ENCODE measurements around the gene SRM.

The SRM gene

DNA sequence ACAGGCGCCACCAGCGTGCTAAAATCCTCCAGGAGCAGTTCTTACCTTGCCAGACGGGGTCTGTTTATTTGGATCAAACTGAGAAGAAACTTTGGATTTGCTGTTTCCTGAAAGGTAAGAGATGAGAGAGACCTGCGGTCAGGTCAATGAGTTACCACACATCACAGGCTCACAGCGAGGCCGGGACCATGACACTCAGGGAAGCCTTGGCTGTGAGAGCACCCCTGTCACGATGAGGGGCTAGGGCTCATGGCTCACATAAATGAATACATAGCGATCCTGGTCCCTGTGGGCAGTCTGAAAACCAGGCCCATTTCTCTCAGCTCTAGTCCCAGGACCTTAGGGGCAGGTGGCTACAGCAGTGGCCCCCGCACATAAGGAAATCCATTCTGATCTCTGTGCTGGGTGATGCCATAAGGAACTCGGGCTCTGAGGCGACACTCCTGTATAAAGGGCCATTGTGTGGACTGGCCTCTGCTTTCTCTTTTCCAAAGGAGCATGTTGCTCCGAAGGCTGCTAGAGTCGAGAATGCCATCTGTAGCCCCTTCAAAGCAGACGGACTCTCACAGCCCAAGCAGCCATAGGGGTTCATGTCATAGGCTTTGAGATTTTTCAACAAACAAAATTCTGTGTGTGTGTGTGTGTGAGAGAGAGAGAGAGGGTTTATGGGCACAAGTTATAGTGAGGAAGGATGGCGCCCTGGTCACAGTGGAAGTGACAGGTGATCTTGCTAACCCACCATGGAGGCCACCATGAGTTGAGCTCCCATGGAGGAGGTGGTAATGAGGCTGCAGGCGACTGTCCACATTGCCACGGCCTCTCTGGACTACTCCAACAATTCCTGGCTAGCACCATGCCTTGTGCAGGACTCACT lies 9.0 kb upstream of the SRM start:
- Histone ChIP-seq H2BK5ac (ENCODE audit: low read depth, low read length, poor library complexity, severe bottlenecking) (no peak overlapping the region), H3K4ac (ENCODE audit: low read depth in 1 of 2, low read length in 2 of 2) (no peak overlapping the region), H2BK120ac (ENCODE audit: low read depth, low read length) (no peak overlapping the region), H3K4me2 (ENCODE audit: low read length, poor library complexity, severe bottlenecking) (no peak overlapping the region), H3K27me3 (ENCODE audit: control insufficient read depth in 1 of 2, insufficient read depth in 1 of 2, low read length in 2 of 2) (no peaks in the 10 kb centered on the region), H3K9ac (ENCODE audit: low read length) (no peak overlapping the region), H3K27ac (ENCODE audit: low read length, poor library complexity, severe bottlenecking) (no peak overlapping the region), H3K14ac (ENCODE audit: low read length in 2 of 2) (no peak overlapping the region), H2AK5ac (ENCODE audit: low read length, severe bottlenecking) (no peak overlapping the region), H4K91ac (ENCODE audit: low read length) (no peak overlapping the region), H3K9me3 (ENCODE audit: control insufficient read depth, low read length) (no peaks in the 10 kb centered on the region), H3K23ac (ENCODE audit: low read length in 2 of 2) (no peak overlapping the region), H3K36me3 (ENCODE audit: control insufficient read depth in 1 of 2, insufficient read depth in 2 of 2, low read depth in 1 of 2, low read length in 2 of 2) (peaks cover 85 to 89% of the 10 kb centered on the region in 2 experiments), H2AFZ (ENCODE audit: low read depth, low read length) (no peak overlapping the region), H2BK12ac (ENCODE audit: low read length in 2 of 2) (no peak overlapping the region), H3K4me3 (ENCODE audit: insufficient read depth in 1 of 2, low read depth in 1 of 2, low read length in 2 of 2) (no peak overlapping the region), H3K79me1 (replicated peaks; ENCODE audit: low read length, poor library complexity, severe bottlenecking) (peaks cover 32% of the 10 kb centered on the region), H3K18ac (ENCODE audit: low read depth in 1 of 2, low read length in 2 of 2) (no peak overlapping the region), H3K4me1 (ENCODE audit: control insufficient read depth, insufficient read depth, low read depth, low read length) (no peaks in the 10 kb centered on the region), H2BK15ac (ENCODE audit: low read depth, poor library complexity, severe bottlenecking) (no peak overlapping the region), H4K8ac (ENCODE audit: low read length) (no peak overlapping the region)
- DNase-seq, result no peak
- 98% methylated on average over 17 of the region's 17 CpGs for WGBS

DNA sequence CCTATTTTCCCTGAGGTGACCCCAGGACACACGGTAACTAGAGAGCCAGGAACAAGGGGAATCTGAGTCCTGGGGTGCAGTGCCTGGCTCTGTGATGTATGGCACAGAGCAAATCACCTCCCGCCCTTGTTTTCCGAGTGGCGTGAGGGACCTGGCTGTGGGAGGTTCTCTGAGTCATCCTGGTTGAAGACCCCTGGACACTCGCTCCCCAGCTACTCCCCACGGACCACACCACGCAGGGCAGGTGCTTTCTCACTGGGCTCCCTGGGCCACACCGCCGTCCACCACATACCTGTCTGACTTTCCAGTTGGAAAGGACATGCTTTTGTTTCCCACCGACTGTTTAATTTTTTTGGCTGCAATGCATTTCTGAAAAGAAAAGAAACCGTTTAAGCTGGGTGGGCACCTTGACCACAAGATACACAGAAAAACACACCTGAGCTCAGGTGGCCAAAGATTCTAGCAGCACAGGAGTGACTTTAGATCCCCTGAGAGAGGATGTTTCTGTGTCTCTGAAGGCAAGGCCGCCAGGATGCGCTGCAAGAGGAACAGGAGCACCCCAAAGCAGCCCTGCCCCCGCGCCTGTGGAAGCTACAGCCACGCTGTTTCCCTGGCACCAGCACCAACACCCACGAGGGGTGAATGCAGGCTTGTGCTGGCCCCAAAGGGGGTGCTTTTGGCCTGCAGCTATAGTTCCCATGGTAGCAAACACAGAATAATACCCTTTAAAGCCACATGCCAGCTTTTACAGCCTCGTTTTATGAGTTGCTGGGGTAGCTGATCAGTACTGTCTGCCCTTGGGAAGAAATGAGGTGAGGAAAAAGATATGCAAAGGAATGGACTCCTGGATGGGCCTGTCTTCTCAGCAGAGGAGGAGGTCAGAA lies 8.1 kb upstream of the SRM start:
- Histone ChIP-seq H2AFZ (ENCODE audit: low read depth, low read length) (no peak overlapping the region), H3K36me3 (ENCODE audit: control insufficient read depth in 1 of 2, insufficient read depth in 2 of 2, low read depth in 1 of 2, low read length in 2 of 2) (peaks cover 87% of the 10 kb centered on the region in 2 experiments), H2BK12ac (ENCODE audit: low read length in 2 of 2) (no peak overlapping the region), H3K18ac (ENCODE audit: low read depth in 1 of 2, low read length in 2 of 2) (no peak overlapping the region), H3K14ac (ENCODE audit: low read length in 2 of 2) (no peak overlapping the region), H3K4me3 (ENCODE audit: insufficient read depth in 1 of 2, low read depth in 1 of 2, low read length in 2 of 2) (no peak overlapping the region), H2AK5ac (ENCODE audit: low read length, severe bottlenecking) (no peak overlapping the region), H3K9ac (ENCODE audit: low read length) (no peak overlapping the region), H3K27ac (ENCODE audit: low read length, poor library complexity, severe bottlenecking) (no peak overlapping the region), H3K4me2 (ENCODE audit: low read length, poor library complexity, severe bottlenecking) (no peak overlapping the region), H3K4me1 (ENCODE audit: control insufficient read depth, insufficient read depth, low read depth, low read length) (no peaks in the 10 kb centered on the region), H2BK120ac (ENCODE audit: low read depth, low read length) (no peak overlapping the region), H4K8ac (ENCODE audit: low read length) (no peak overlapping the region), H3K79me1 (replicated peaks; ENCODE audit: low read length, poor library complexity, severe bottlenecking) (peaks cover 32% of the 10 kb centered on the region), H3K23ac (ENCODE audit: low read length in 2 of 2) (no peak overlapping the region), H3K4ac (ENCODE audit: low read depth in 1 of 2, low read length in 2 of 2) (no peak overlapping the region), H4K91ac (ENCODE audit: low read length) (no peak overlapping the region), H2BK15ac (ENCODE audit: low read depth, poor library complexity, severe bottlenecking) (no peak overlapping the region), H2BK5ac (ENCODE audit: low read depth, low read length, poor library complexity, severe bottlenecking) (no peak overlapping the region), H3K27me3 (ENCODE audit: control insufficient read depth in 1 of 2, insufficient read depth in 1 of 2, low read length in 2 of 2) (no peaks in the 10 kb centered on the region), H3K9me3 (ENCODE audit: control insufficient read depth, low read length) (no peaks in the 10 kb centered on the region)
- DNase-seq, result no peak
- 98% methylated on average over 18 of the region's 18 CpGs for WGBS

DNA sequence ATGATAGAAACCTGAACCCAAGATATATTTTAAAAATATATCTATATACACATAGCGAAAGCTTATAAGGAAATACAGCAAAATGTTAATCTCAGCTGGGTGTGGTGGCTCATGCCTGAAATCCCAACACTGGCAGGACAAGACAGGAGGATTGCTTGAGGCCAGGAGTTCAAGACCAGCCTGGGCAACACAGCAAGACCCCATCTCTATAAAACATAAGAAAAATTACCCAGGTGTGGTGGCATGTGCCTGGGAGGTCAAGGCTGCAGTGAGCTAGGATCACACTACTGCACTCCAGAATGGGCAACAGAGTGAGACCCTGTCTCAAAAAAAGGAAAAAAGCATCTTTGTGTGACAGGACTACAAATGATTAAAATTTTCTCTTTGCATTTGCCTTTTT lies 6.0 kb upstream of the SRM start:
- H2BK5ac ChIP-seq (ENCODE audit: low read depth, low read length, poor library complexity, severe bottlenecking), result no peak overlapping the region
- no peak overlapping the region for H3K4ac ChIP-seq (ENCODE audit: low read depth in 1 of 2, low read length in 2 of 2)
- H3K79me1 ChIP-seq (replicated peaks; ENCODE audit: low read length, poor library complexity, severe bottlenecking), result peaks cover 34% of the 10 kb centered on the region
- H3K9ac ChIP-seq (ENCODE audit: low read length), result no peak overlapping the region
- H3K4me1 ChIP-seq (ENCODE audit: control insufficient read depth, insufficient read depth, low read depth, low read length), result peaks cover 3% of the 10 kb centered on the region
- H2AK5ac ChIP-seq (ENCODE audit: low read length, severe bottlenecking), result no peak overlapping the region
- no peak for DNase-seq
- no peak overlapping the region for H3K18ac ChIP-seq (ENCODE audit: low read depth in 1 of 2, low read length in 2 of 2)
- no peak overlapping the region for H2BK12ac ChIP-seq (ENCODE audit: low read length in 2 of 2)
- no peak overlapping the region for H4K91ac ChIP-seq (ENCODE audit: low read length)
- H3K4me3 ChIP-seq (ENCODE audit: insufficient read depth in 1 of 2, low read depth in 1 of 2, low read length in 2 of 2), result no peak overlapping the region
- H3K14ac ChIP-seq (ENCODE audit: low read length in 2 of 2), result no peak overlapping the region
- no peak overlapping the region for H2AFZ ChIP-seq (ENCODE audit: low read depth, low read length)
- WGBS, result no CpG with 5 or more reads among the region's 1 CpG
- H2BK15ac ChIP-seq (ENCODE audit: low read depth, poor library complexity, severe bottlenecking), result no peak overlapping the region
- H3K27me3 ChIP-seq (ENCODE audit: control insufficient read depth in 1 of 2, insufficient read depth in 1 of 2, low read length in 2 of 2), result no peaks in the 10 kb centered on the region
- H3K36me3 ChIP-seq (ENCODE audit: control insufficient read depth in 1 of 2, insufficient read depth in 2 of 2, low read depth in 1 of 2, low read length in 2 of 2), result peaks cover 66 to 75% of the 10 kb centered on the region in 2 experiments
- H3K27ac ChIP-seq (ENCODE audit: low read length, poor library complexity, severe bottlenecking), result no peak overlapping the region
- no peaks in the 10 kb centered on the region for H3K9me3 ChIP-seq (ENCODE audit: control insufficient read depth, low read length)
- no peak overlapping the region for H2BK120ac ChIP-seq (ENCODE audit: low read depth, low read length)
- H4K8ac ChIP-seq (ENCODE audit: low read length), result no peak overlapping the region
- no peak overlapping the region for H3K23ac ChIP-seq (ENCODE audit: low read length in 2 of 2)
- H3K4me2 ChIP-seq (ENCODE audit: low read length, poor library complexity, severe bottlenecking), result no peak overlapping the region

DNA sequence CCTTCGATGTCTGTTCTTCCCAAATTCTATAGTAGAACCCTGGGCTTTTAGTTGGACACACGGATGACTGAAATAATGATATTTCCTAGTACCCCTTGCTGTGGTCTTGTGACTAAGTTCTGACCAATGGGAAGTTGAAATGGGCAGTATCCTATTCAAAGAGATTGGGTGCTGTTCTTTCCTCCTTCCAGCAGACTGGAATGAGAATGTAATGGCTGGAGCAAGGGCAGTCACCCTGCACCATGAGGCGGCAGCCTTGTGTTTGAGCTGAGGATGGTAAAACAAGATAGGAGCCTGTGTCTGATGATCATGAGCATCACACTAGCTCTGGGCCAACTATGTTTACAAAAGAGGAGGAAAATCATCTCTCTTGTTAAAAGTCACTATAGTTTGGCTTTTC lies 5.1 kb upstream of the SRM start:
- Histone ChIP-seq H3K23ac (ENCODE audit: low read length in 2 of 2) (no peak overlapping the region), H3K4ac (ENCODE audit: low read depth in 1 of 2, low read length in 2 of 2) (no peak overlapping the region), H3K79me1 (replicated peaks; ENCODE audit: low read length, poor library complexity, severe bottlenecking) (peaks cover 33% of the 10 kb centered on the region), H2BK5ac (ENCODE audit: low read depth, low read length, poor library complexity, severe bottlenecking) (no peak overlapping the region), H2AK5ac (ENCODE audit: low read length, severe bottlenecking) (no peak overlapping the region), H4K91ac (ENCODE audit: low read length) (no peak overlapping the region), H2BK12ac (ENCODE audit: low read length in 2 of 2) (no peak overlapping the region), H3K4me1 (ENCODE audit: control insufficient read depth, insufficient read depth, low read depth, low read length) (peaks cover 3% of the 10 kb centered on the region), H3K9ac (ENCODE audit: low read length) (no peak overlapping the region), H3K4me3 (ENCODE audit: insufficient read depth in 1 of 2, low read depth in 1 of 2, low read length in 2 of 2) (no peak overlapping the region), H2BK120ac (ENCODE audit: low read depth, low read length) (no peak overlapping the region), H3K36me3 (ENCODE audit: control insufficient read depth in 1 of 2, insufficient read depth in 2 of 2, low read depth in 1 of 2, low read length in 2 of 2) (peaks cover 57 to 68% of the 10 kb centered on the region in 2 experiments), H3K27me3 (ENCODE audit: control insufficient read depth in 1 of 2, insufficient read depth in 1 of 2, low read length in 2 of 2) (no peaks in the 10 kb centered on the region), H3K18ac (ENCODE audit: low read depth in 1 of 2, low read length in 2 of 2) (no peak overlapping the region), H3K14ac (ENCODE audit: low read length in 2 of 2) (no peak overlapping the region), H3K4me2 (ENCODE audit: low read length, poor library complexity, severe bottlenecking) (no peak overlapping the region), H2BK15ac (ENCODE audit: low read depth, poor library complexity, severe bottlenecking) (no peak overlapping the region), H2AFZ (ENCODE audit: low read depth, low read length) (no peak overlapping the region), H3K9me3 (ENCODE audit: control insufficient read depth, low read length) (no peaks in the 10 kb centered on the region), H4K8ac (ENCODE audit: low read length) (no peak overlapping the region), H3K27ac (ENCODE audit: low read length, poor library complexity, severe bottlenecking) (no peak overlapping the region)
- no peak for DNase-seq
- WGBS, result 90% methylated on average over 3 of the region's 3 CpGs

Data from mesenchymal stem cell (in vitro differentiated cells and primary cell).